H9 (cell line): Measurements from ENCODE around the gene KREMEN2. TPM values are rescaled to one million over a fixed set of nuclear protein-coding genes. Genes with fewer than 3 reads are reported as not detected.

Source experiments
- DNase-seq: peaks from one replicate; pipeline ENCODE4 v3.0.0-alpha.2; 2017
- H2AFZ ChIP-seq: one replicate; pipeline ENCODE4 v1.6.1; 2013; ENCODE audit warnings: mild to moderate bottlenecking, low read length, control low read depth, moderate library complexity
- H2AK5ac ChIP-seq: 2 replicates; pipeline ENCODE4 v1.6.1; 2013; ENCODE audit warnings: low read length, control low read depth, mixed read lengths; ENCODE audit not compliant: insufficient read length
- H2BK120ac ChIP-seq: one replicate; pipeline ENCODE4 v1.6.1; 2013; ENCODE audit warnings: low read depth, mild to moderate bottlenecking, low read length, control low read depth, inconsistent platforms; ENCODE audit not compliant: poor library complexity, severe bottlenecking
- H2BK12ac ChIP-seq: 2 replicates; pipeline ENCODE4 v1.6.1; 2013; ENCODE audit warnings: low read length, control low read depth, mixed read lengths, low read depth; ENCODE audit not compliant: insufficient read length
- H2BK15ac ChIP-seq: 2 replicates; pipeline ENCODE4 v1.6.1; 2013; ENCODE audit warnings: low read depth, low read length, control low read depth
- H2BK20ac ChIP-seq: one replicate; pipeline ENCODE4 v1.6.1; 2013; ENCODE audit warnings: low read depth, mild to moderate bottlenecking, low read length, control low read depth, inconsistent platforms; ENCODE audit not compliant: poor library complexity, severe bottlenecking
- H2BK5ac ChIP-seq: 2 replicates; pipeline ENCODE4 v1.6.1; 2013; ENCODE audit warnings: low read length, control low read depth, mixed read lengths; ENCODE audit not compliant: insufficient read length
- H3K14ac ChIP-seq: 2 replicates; pipeline ENCODE4 v1.6.1; 2013; ENCODE audit warnings: low read length, control low read depth; ENCODE audit not compliant: insufficient read depth
- H3K18ac ChIP-seq: 2 replicates; pipeline ENCODE4 v1.6.1; 2013; ENCODE audit warnings: low read depth, mild to moderate bottlenecking, mixed read lengths, low read length, control low read depth; ENCODE audit not compliant: insufficient read length
- H3K23ac ChIP-seq: 2 replicates; pipeline ENCODE4 v1.6.1; 2013; ENCODE audit warnings: low read length, control low read depth, mixed read lengths, low read depth; ENCODE audit not compliant: insufficient read length
- H3K23me2 ChIP-seq: 2 replicates; pipeline ENCODE4 v1.6.1; 2013; ENCODE audit warnings: low read depth, mild to moderate bottlenecking, mixed read lengths, low read length, control low read depth; ENCODE audit not compliant: insufficient read length, poor library complexity, severe bottlenecking
- H3K27ac ChIP-seq: 2 replicates; pipeline ENCODE4 v1.5.1; 2013; ENCODE audit warnings: low read length, control low read depth, mixed read lengths, low read depth; ENCODE audit not compliant: insufficient read length
- H3K27me3 ChIP-seq: 2 replicates; pipeline ENCODE4 v1.6.1; 2013; ENCODE audit warnings: low read length, control low read depth, inconsistent platforms; ENCODE audit not compliant: insufficient read depth
- H3K4ac ChIP-seq: 2 replicates; pipeline ENCODE4 v1.6.1; 2013; ENCODE audit warnings: low read depth, mild to moderate bottlenecking, control low read depth, inconsistent platforms, low read length, moderate library complexity
- H3K4me1 ChIP-seq: 2 replicates; pipeline ENCODE4 v1.6.1; 2013; ENCODE audit warnings: low read length, control low read depth, inconsistent platforms; ENCODE audit not compliant: insufficient read depth
- H3K4me2 ChIP-seq: 2 replicates; pipeline ENCODE4 v1.6.1; 2013; ENCODE audit warnings: low read length, control low read depth, mixed read lengths; ENCODE audit not compliant: insufficient read length, insufficient read depth
- H3K56ac ChIP-seq: 2 replicates; pipeline ENCODE4 v1.6.1; 2013; ENCODE audit warnings: low read depth, mild to moderate bottlenecking, mixed read lengths, low read length, control low read depth; ENCODE audit not compliant: insufficient read length
- H3K79me1 ChIP-seq: 2 replicates; pipeline ENCODE4 v1.6.1; 2013; ENCODE audit warnings: low read depth, mild to moderate bottlenecking, moderate library complexity, low read length, control low read depth, inconsistent platforms; ENCODE audit not compliant: insufficient read depth, poor library complexity, severe bottlenecking
- H3K79me2 ChIP-seq: 2 replicates; pipeline ENCODE4 v1.6.1; 2013; ENCODE audit warnings: low read length, control low read depth, inconsistent platforms; ENCODE audit not compliant: insufficient read depth
- H3K9ac ChIP-seq: 2 replicates; pipeline ENCODE4 v1.6.1; 2013; ENCODE audit warnings: low read length, control low read depth, mixed read lengths; ENCODE audit not compliant: insufficient read length; ENCODE audit errors: extremely low read depth
- H3K9me3 ChIP-seq: one replicate; pipeline ENCODE4 v1.6.1; 2013; ENCODE audit warnings: low read depth, low read length, inconsistent platforms; ENCODE audit not compliant: control insufficient read depth
- H3T11ph ChIP-seq: one replicate; pipeline ENCODE4 v1.6.1; 2013; ENCODE audit warnings: mild to moderate bottlenecking, low read length, control low read depth, inconsistent platforms
- H4K20me1 ChIP-seq: one replicate; pipeline ENCODE4 v1.6.1; 2013; ENCODE audit not compliant: control insufficient read depth, insufficient read length, insufficient read depth
- H4K5ac ChIP-seq: 2 replicates; pipeline ENCODE4 v1.6.1; 2013; ENCODE audit warnings: low read depth, mild to moderate bottlenecking, mixed read lengths, low read length, control low read depth; ENCODE audit not compliant: insufficient read length
- H4K8ac ChIP-seq: replicated peaks from 2 replicates; pipeline ENCODE4 v1.6.1; 2013; ENCODE audit warnings: low read length, control low read depth, mixed read lengths, low read depth; ENCODE audit not compliant: insufficient read length
- H4K91ac ChIP-seq: 2 replicates; pipeline ENCODE4 v1.6.1; 2013; ENCODE audit warnings: low read depth, mild to moderate bottlenecking, moderate library complexity, mixed read lengths, low read length, control low read depth; ENCODE audit not compliant: insufficient read length
- H3K27ac Mint-ChIP-seq, 3 experiments: 2 replicates in 2 of 3; 3 replicates in 1 of 3; pipeline ENCODE4 v1.8.0; 2020 to 2021; ENCODE audit warnings: mixed read lengths in 3 of 3, mild to moderate bottlenecking in 1 of 3, moderate library complexity in 1 of 3
- H3K27me3 Mint-ChIP-seq: 2 replicates; pipeline ENCODE4 v1.8.0; 2021; ENCODE audit warnings: low read depth, mild to moderate bottlenecking, moderate library complexity, mixed read lengths
- H3K36me3 Mint-ChIP-seq, 3 experiments: 2 replicates in 2 of 3; 3 replicates in 1 of 3; pipeline ENCODE4 v1.8.0; 2020 to 2021; ENCODE audit warnings: low read depth in 3 of 3, mixed read lengths in 3 of 3; ENCODE audit not compliant: insufficient read depth in 1 of 3
- H3K4me1 Mint-ChIP-seq, 2 experiments: 2 replicates each; pipeline ENCODE4 v1.8.0; 2020; ENCODE audit warnings: mixed read lengths in 2 of 2
- H3K4me3 Mint-ChIP-seq, 2 experiments: 2 replicates in 1 of 2; 3 replicates in 1 of 2; pipeline ENCODE4 v1.8.0; 2020 to 2021; ENCODE audit warnings: mild to moderate bottlenecking in 2 of 2, mixed read lengths in 2 of 2, moderate library complexity in 1 of 2
- H3K9me3 Mint-ChIP-seq, 2 experiments: 2 replicates in 1 of 2; 3 replicates in 1 of 2; pipeline ENCODE4 v1.8.0; 2020; ENCODE audit warnings: mild to moderate bottlenecking in 2 of 2, mixed read lengths in 2 of 2, moderate library complexity in 1 of 2
- WGBS: extraction: QIAGEN DNeasy Blood & Tissue Kit; methylation state at CpG from one replicate; pipeline ENCODE4 v1.1.7; 2013; ENCODE audit warnings: missing lambda C conversion rate, low lambda C conversion rate, mixed read lengths; ENCODE audit not compliant: insufficient read length; ENCODE audit errors: extremely low coverage; 5-methylcytosine and 5-hydroxymethylcytosine counted together
- total RNA-seq: library from RNA; stranded (reverse); gene quantifications from 2 replicates; pipeline ENCODE4 v1.2.1, GENCODE V29; 2021
- TF ChIP-seq, protein P1 (sequence below): fragments of 200-600 bp; sonication (generic); conservative IDR thresholded peaks from 3 replicates; pipeline ENCODE4 v1.8.0; 2021; ENCODE audit warnings: antibody characterized with exemption, mild to moderate bottlenecking

Gene KREMEN2
- total RNA-seq, 1 experiment from 2014 or later = 12.8 TPM

DNA sequence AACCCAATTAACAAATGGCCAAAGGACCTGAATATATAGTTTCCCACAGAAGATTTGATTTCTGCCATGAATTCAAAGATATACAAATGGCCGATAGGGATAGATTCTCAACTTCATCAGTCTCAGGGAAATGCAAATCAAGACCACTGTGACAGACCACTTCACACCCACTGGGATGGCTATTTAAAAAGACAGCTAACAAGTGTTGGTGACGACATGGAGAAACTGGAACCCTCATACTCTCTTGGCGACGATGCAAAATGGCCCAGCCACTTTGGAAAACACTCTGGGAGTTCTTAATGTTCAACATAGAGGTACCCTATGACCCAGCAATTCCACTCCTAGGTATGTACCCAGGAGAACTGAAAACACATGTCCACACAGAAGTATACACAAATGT, 17.4 kb upstream of the KREMEN2 start:
- H2AFZ ChIP-seq = no peak overlapping the region
- H3K23me2 ChIP-seq = no peaks in the 10 kb centered on the region
- no peak overlapping the region for H3K56ac ChIP-seq
- Mint-ChIP-seq H3K27ac (no peak overlapping the region), H3K36me3 (peaks cover 7 to 21% (median 9%) of the 10 kb centered on the region in 3 experiments; a peak in 6 of 7 replicates), H3K4me3 (no peak overlapping the region), H3K4me1 (no peaks in the 10 kb centered on the region), H3K27me3 (no peaks in the 10 kb centered on the region; the same call in 1 of the 2 replicates), H3K9me3 (no peaks in the 10 kb centered on the region; a peak in 1 of 5 replicates)
- no peak overlapping the region for H3K23ac ChIP-seq
- no peak overlapping the region for H2BK5ac ChIP-seq
- no peak overlapping the region for H3K18ac ChIP-seq
- H2AK5ac ChIP-seq = no peak overlapping the region
- no peaks in the 10 kb centered on the region for H3K27me3 ChIP-seq
- H4K8ac ChIP-seq = no peak overlapping the region
- DNase-seq = no peak
- no peak overlapping the region for H2BK12ac ChIP-seq
- TF ChIP-seq, protein P1, sequence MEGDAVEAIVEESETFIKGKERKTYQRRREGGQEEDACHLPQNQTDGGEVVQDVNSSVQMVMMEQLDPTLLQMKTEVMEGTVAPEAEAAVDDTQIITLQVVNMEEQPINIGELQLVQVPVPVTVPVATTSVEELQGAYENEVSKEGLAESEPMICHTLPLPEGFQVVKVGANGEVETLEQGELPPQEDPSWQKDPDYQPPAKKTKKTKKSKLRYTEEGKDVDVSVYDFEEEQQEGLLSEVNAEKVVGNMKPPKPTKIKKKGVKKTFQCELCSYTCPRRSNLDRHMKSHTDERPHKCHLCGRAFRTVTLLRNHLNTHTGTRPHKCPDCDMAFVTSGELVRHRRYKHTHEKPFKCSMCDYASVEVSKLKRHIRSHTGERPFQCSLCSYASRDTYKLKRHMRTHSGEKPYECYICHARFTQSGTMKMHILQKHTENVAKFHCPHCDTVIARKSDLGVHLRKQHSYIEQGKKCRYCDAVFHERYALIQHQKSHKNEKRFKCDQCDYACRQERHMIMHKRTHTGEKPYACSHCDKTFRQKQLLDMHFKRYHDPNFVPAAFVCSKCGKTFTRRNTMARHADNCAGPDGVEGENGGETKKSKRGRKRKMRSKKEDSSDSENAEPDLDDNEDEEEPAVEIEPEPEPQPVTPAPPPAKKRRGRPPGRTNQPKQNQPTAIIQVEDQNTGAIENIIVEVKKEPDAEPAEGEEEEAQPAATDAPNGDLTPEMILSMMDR = no peak
- no peaks in the 10 kb centered on the region for H4K20me1 ChIP-seq
- H3K79me2 ChIP-seq = no peaks in the 10 kb centered on the region
- H2BK15ac ChIP-seq = no peak overlapping the region
- no peak overlapping the region for H4K91ac ChIP-seq
- H3K4me2 ChIP-seq = no peak overlapping the region
- H3T11ph ChIP-seq = no peak overlapping the region
- no peak overlapping the region for H4K5ac ChIP-seq
- no peak overlapping the region for H2BK120ac ChIP-seq
- WGBS = no CpG with 5 or more reads among the region's 4 CpGs
- no peak overlapping the region for H3K27ac ChIP-seq
- no peak overlapping the region for H2BK20ac ChIP-seq
- no peaks in the 10 kb centered on the region for H3K9me3 ChIP-seq
- no peaks in the 10 kb centered on the region for H3K79me1 ChIP-seq
- H3K9ac ChIP-seq = no peak overlapping the region
- no peaks in the 10 kb centered on the region for H3K4me1 ChIP-seq
- H3K14ac ChIP-seq = no peak overlapping the region
- no peak overlapping the region for H3K4ac ChIP-seq
